Measurements from ENCODE around the gene MRTFA. TPM values are rescaled to one million over a fixed set of nuclear protein-coding genes. Genes with fewer than 3 reads are reported as not detected.

The MRTFA gene
- total RNA-seq, 4 donors from 2014 or later: 81.6 to 109 (median 94.5) TPM

GRCh38 chr22:40638261-40638660 is 1.7 kb upstream of the MRTFA start:
- H3K4me3 ChIP-seq: no peak overlapping the region
- DNase-seq (ENCODE audit: low spot score in 2 of 2): no peak

GRCh38 chr22:40637183-40638150 is 948 bp upstream of the MRTFA start:
- H3K4me3 ChIP-seq: peak overlapping the region; percentile 100
- WGBS: 21% methylated on average over 31 of the region's 46 CpGs
- H3K27ac ChIP-seq: peak overlapping the region; percentile 91
- peaks cover 26% of the 10 kb centered on the region for H3K4me1 ChIP-seq
- TF ChIP-seq POLR2AphosphoS5 (IDR thresholded peaks at IDR 0.05) (no peak), EP300 (IDR thresholded peaks at IDR 0.05) (no peak), POLR2A (IDR thresholded peaks at IDR 0.05) (no peak), CTCF (IDR thresholded peaks at IDR 0.05) (no peak)
- no peaks in the 10 kb centered on the region for H3K9me3 ChIP-seq
- no peaks in the 10 kb centered on the region for H3K36me3 ChIP-seq
- DNase-seq (ENCODE audit: low spot score in 2 of 2): peak; percentile 73 to 84
- H3K27me3 ChIP-seq: no peaks in the 10 kb centered on the region

More at GRCh38 chr22:40638261-40638660, 1.7 kb upstream of the MRTFA start:
- WGBS: 90% methylated on average over 17 of the region's 17 CpGs
- no peaks in the 10 kb centered on the region for H3K36me3 ChIP-seq
- H3K9me3 ChIP-seq: no peaks in the 10 kb centered on the region
- H3K4me1 ChIP-seq: peaks cover 26% of the 10 kb centered on the region
- no peak for TF ChIP-seq POLR2A (IDR thresholded peaks at IDR 0.05)
- TF ChIP-seq EP300 (IDR thresholded peaks at IDR 0.05): no peak
- TF ChIP-seq CTCF (IDR thresholded peaks at IDR 0.05): no peak
- no peak for TF ChIP-seq POLR2AphosphoS5 (IDR thresholded peaks at IDR 0.05)
- no peak overlapping the region for H3K27ac ChIP-seq
- no peaks in the 10 kb centered on the region for H3K27me3 ChIP-seq

- 0% methylated on average over 1 of the region's 31 CpGs for WGBS
- Histone ChIP-seq H3K4me3 (peak overlapping the region; percentile 100), H3K4me1 (peaks cover 26% of the 10 kb centered on the region), H3K27ac (peak overlapping the region; percentile 91), H3K36me3 (no peaks in the 10 kb centered on the region), H3K27me3 (no peaks in the 10 kb centered on the region), H3K9me3 (no peaks in the 10 kb centered on the region)
- peak in 1 of 2 donors; percentile 66 for DNase-seq (ENCODE audit: low spot score in 2 of 2)
- TF ChIP-seq POLR2A (IDR thresholded peaks at IDR 0.05) (no peak), POLR2AphosphoS5 (IDR thresholded peaks at IDR 0.05) (no peak), CTCF (IDR thresholded peaks at IDR 0.05) (no peak), EP300 (IDR thresholded peaks at IDR 0.05) (no peak)
Measured at GRCh38 chr22:40635940-40636379, 559 bp downstream of the MRTFA start.

GRCh38 chr22:40635043-40635939 is 1.2 kb downstream of the MRTFA start:
- Histone ChIP-seq H3K4me1 (peaks cover 26% of the 10 kb centered on the region), H3K27ac (peak overlapping the region; percentile 91), H3K9me3 (no peaks in the 10 kb centered on the region), H3K27me3 (no peaks in the 10 kb centered on the region), H3K36me3 (no peaks in the 10 kb centered on the region), H3K4me3 (peak overlapping the region; percentile 100)
- no peak for DNase-seq (ENCODE audit: low spot score in 2 of 2)
- no peak for TF ChIP-seq POLR2AphosphoS5 (IDR thresholded peaks at IDR 0.05)
- WGBS: 25% methylated on average over 19 of the region's 21 CpGs

- Histone ChIP-seq H3K9me3 (no peaks in the 10 kb centered on the region), H3K27me3 (no peaks in the 10 kb centered on the region), H3K4me1 (peaks cover 27% of the 10 kb centered on the region), H3K4me3 (peak overlapping the region; percentile 100), H3K27ac (no peak overlapping the region), H3K36me3 (no peaks in the 10 kb centered on the region)
- no peak for DNase-seq (ENCODE audit: low spot score in 2 of 2)
- 67% methylated on average over 11 of the region's 11 CpGs for WGBS
- TF ChIP-seq POLR2AphosphoS5 (IDR thresholded peaks at IDR 0.05) (no peak), POLR2A (IDR thresholded peaks at IDR 0.05) (no peak), EP300 (IDR thresholded peaks at IDR 0.05) (no peak), CTCF (IDR thresholded peaks at IDR 0.05) (no peak)
Measured at GRCh38 chr22:40634119-40634903, 2.2 kb downstream of the MRTFA start.
